ENCODE data around the gene HOATZ.

The HOATZ gene

GRCh38 chr11:111585371-111585770 lies 70.8 kb downstream of the HOATZ start:
- no peak for DNase-seq

- DNase-seq = peak; percentile 45
These were observed 71.8 kb downstream of the HOATZ start for GRCh38 chr11:111586388-111586831.

Data from activated CD8-positive, alpha-beta memory T cell treated with anti-CD3 and anti-CD28 coated beads, Interleukin-2, amount 50 U/mL, for 4 hours (primary cell).